Measurements from ENCODE around the gene RERE.

Gene RERE

GRCh38 chr1:8406011-8406410 is 411.4 kb downstream of the RERE start:
- in situ Hi-C loops (cut with MboI; ENCODE audit: low pct_unique_long_range_greater_than_20kb, low sequenced_read_pairs, unreplicated experiment), result no loop called here
- no peak for DNase-seq (ENCODE audit: low spot score)
- TF ChIP-seq CTCF (IDR thresholded peaks at IDR 0.05; ENCODE audit: extremely low read depth, insufficient read depth, missing control alignments), result no peak

GRCh38 chr1:8404460-8405370 is 412.7 kb downstream of the RERE start:
- no peak for TF ChIP-seq CTCF (IDR thresholded peaks at IDR 0.05; ENCODE audit: extremely low read depth, insufficient read depth, missing control alignments)
- in situ Hi-C loops (cut with MboI; ENCODE audit: low pct_unique_long_range_greater_than_20kb, low sequenced_read_pairs, unreplicated experiment), result no loop called here
- no peak for DNase-seq (ENCODE audit: low spot score)

GRCh38 chr1:8402109-8402710 is 415.2 kb downstream of the RERE start:
- no peak for DNase-seq (ENCODE audit: low spot score)
- in situ Hi-C loops (cut with MboI; ENCODE audit: low pct_unique_long_range_greater_than_20kb, low sequenced_read_pairs, unreplicated experiment), result no loop called here
- no peak for TF ChIP-seq CTCF (IDR thresholded peaks at IDR 0.05; ENCODE audit: extremely low read depth, insufficient read depth, missing control alignments)

GRCh38 chr1:8398677-8399076 is 418.8 kb downstream of the RERE start:
- in situ Hi-C loops (cut with MboI; ENCODE audit: low pct_unique_long_range_greater_than_20kb, low sequenced_read_pairs, unreplicated experiment), result no loop called here
- TF ChIP-seq CTCF (IDR thresholded peaks at IDR 0.05; ENCODE audit: extremely low read depth, insufficient read depth, missing control alignments), result no peak
- no peak for DNase-seq (ENCODE audit: low spot score)

- DNase-seq (ENCODE audit: low spot score), result no peak
- in situ Hi-C loops (cut with MboI; ENCODE audit: low pct_unique_long_range_greater_than_20kb, low sequenced_read_pairs, unreplicated experiment), result no loop called here
- no peak for TF ChIP-seq CTCF (IDR thresholded peaks at IDR 0.05; ENCODE audit: extremely low read depth, insufficient read depth, missing control alignments)
Observed at GRCh38 chr1:8398086-8398485, 419.4 kb downstream of the RERE start.

- peak; percentile 42 for DNase-seq (ENCODE audit: low spot score)
- in situ Hi-C loops (cut with MboI; ENCODE audit: low pct_unique_long_range_greater_than_20kb, low sequenced_read_pairs, unreplicated experiment), result no loop called here
- no peak for TF ChIP-seq CTCF (IDR thresholded peaks at IDR 0.05; ENCODE audit: extremely low read depth, insufficient read depth, missing control alignments)
Observed at GRCh38 chr1:8397511-8397910, 419.9 kb downstream of the RERE start.

Data from GM13977 (cell line).